Thoracic aorta (tissue), 2 donors: ENCODE data around the gene STIM1. TPM values are rescaled to one million over a fixed set of nuclear protein-coding genes. Genes with fewer than 3 reads are reported as not detected.

Experiments
- ATAC-seq: fragments of 150-250 bp; one replicate; pipeline ENCODE4 v1.8.0; 2017; ENCODE audit warnings: low read depth; ENCODE audit not compliant: insufficient number of reproducible peaks, low FRiP score
- DNase-seq: peaks from one replicate; pipeline ENCODE4 v3.0.0-alpha.2; 2020; ENCODE audit warnings: low spot score
- H3K27ac ChIP-seq, 2 donors: fragments of 200-600 bp; sonication (generic); 1 replicate in 1 of 2; 2 replicates in 1 of 2; pipeline ENCODE4 v1.5.1; 2016; ENCODE audit warnings: mild to moderate bottlenecking in 2 of 2, moderate library complexity in 2 of 2
- H3K27me3 ChIP-seq: fragments of 200-600 bp; sonication (generic); replicated peaks from 2 replicates; pipeline ENCODE4 v1.6.0; 2016; ENCODE audit warnings: mild to moderate bottlenecking; ENCODE audit not compliant: insufficient read depth
- H3K36me3 ChIP-seq: fragments of 200-600 bp; sonication (generic); one replicate; pipeline ENCODE4 v1.5.1; 2016
- H3K4me1 ChIP-seq, 2 donors: fragments of 200-600 bp; sonication (generic); 1 replicate in 1 of 2; 2 replicates in 1 of 2; pipeline versions ENCODE4 v1.5.1 to v1.6.0; 2016; ENCODE audit warnings: low read depth in 2 of 2, mild to moderate bottlenecking in 1 of 2; ENCODE audit not compliant: control insufficient read depth in 1 of 2
- H3K4me3 ChIP-seq: fragments of 200-600 bp; sonication (generic); 2 replicates; pipeline ENCODE4 v1.5.1; 2016; ENCODE audit warnings: mild to moderate bottlenecking
- H3K9me3 ChIP-seq: fragments of 200-600 bp; sonication (generic); 2 replicates; pipeline ENCODE4 v1.5.1; 2016
- total RNA-seq, 2 donors: library from RNA; depleted of rRNA; stranded (reverse); fragments of >200 nt; gene quantifications; one replicate each; pipeline versions ENCODE4 v1.1.0 to v1.2.3, GENCODE V29; 2016
- TF ChIP-seq, protein P1 (sequence below): fragments of 200-600 bp; sonication (generic); IDR thresholded peaks from one replicate; pipeline ENCODE4 v1.5.1; 2019; ENCODE audit warnings: antibody characterized with exemption

STIM1 gene
- total RNA-seq, 2 donors from 2014 or later: 53.8 to 63.0 TPM

- no peak for ATAC-seq
- TF ChIP-seq, protein P1, sequence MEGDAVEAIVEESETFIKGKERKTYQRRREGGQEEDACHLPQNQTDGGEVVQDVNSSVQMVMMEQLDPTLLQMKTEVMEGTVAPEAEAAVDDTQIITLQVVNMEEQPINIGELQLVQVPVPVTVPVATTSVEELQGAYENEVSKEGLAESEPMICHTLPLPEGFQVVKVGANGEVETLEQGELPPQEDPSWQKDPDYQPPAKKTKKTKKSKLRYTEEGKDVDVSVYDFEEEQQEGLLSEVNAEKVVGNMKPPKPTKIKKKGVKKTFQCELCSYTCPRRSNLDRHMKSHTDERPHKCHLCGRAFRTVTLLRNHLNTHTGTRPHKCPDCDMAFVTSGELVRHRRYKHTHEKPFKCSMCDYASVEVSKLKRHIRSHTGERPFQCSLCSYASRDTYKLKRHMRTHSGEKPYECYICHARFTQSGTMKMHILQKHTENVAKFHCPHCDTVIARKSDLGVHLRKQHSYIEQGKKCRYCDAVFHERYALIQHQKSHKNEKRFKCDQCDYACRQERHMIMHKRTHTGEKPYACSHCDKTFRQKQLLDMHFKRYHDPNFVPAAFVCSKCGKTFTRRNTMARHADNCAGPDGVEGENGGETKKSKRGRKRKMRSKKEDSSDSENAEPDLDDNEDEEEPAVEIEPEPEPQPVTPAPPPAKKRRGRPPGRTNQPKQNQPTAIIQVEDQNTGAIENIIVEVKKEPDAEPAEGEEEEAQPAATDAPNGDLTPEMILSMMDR: no peak
- Histone ChIP-seq H3K4me3 (no peak overlapping the region), H3K4me1 (peaks cover 74 to 89% of the 10 kb centered on the region in 2 donors), H3K27me3 (no peaks in the 10 kb centered on the region), H3K9me3 (no peaks in the 10 kb centered on the region), H3K27ac (peak overlapping the region; percentile 48 to 67), H3K36me3 (no peaks in the 10 kb centered on the region)
- DNase-seq: no peak
Observed at GRCh38 chr11:3944198-3944597, 88.7 kb downstream of the STIM1 start.

- no peaks in the 10 kb centered on the region for H3K36me3 ChIP-seq
- DNase-seq (no peak), ATAC-seq (peak; percentile 38)
- H3K9me3 ChIP-seq: no peaks in the 10 kb centered on the region
- peak overlapping the region; percentile 74 to 91 for H3K27ac ChIP-seq
- no peaks in the 10 kb centered on the region for H3K27me3 ChIP-seq
- TF ChIP-seq, protein P1: no peak
- H3K4me1 ChIP-seq: peaks cover 79 to 97% of the 10 kb centered on the region in 2 donors
- peak overlapping the region; percentile 36 for H3K4me3 ChIP-seq
Observed at GRCh38 chr11:3946455-3947017, 91.1 kb downstream of the STIM1 start.

DNA sequence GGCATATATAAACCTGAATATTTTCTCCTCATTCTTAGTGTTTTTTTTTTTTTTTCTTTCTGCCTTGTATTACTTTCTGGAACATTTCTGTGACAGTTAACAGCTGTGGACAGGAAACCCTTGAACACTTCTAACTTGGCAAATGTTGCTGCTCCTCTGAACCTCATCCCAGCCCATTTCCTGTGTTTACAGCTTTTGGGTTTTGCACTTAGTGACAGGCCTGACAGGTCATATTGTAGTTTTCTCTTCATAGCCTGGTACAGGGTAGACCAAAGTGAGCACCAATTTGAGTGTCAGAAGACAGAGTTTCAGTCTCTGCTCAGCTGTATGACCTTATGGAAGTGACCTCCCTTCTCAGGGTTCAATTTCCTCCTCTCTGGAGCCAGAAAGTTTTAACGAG lies 91.6 kb downstream of the STIM1 start:
- no peak for DNase-seq
- Histone ChIP-seq H3K4me1 (peaks cover 76 to 98% of the 10 kb centered on the region in 2 donors), H3K4me3 (peak overlapping the region; percentile 6), H3K9me3 (no peaks in the 10 kb centered on the region), H3K36me3 (no peaks in the 10 kb centered on the region), H3K27ac (peak overlapping the region; percentile 74 to 91), H3K27me3 (no peaks in the 10 kb centered on the region)
- TF ChIP-seq, protein P1: no peak
- ATAC-seq: peak; percentile 25

GRCh38 chr11:3949125-3949524 lies 93.7 kb downstream of the STIM1 start:
- ATAC-seq (no peak), DNase-seq (no peak)
- Histone ChIP-seq H3K36me3 (no peaks in the 10 kb centered on the region), H3K4me3 (no peak overlapping the region), H3K27ac (peak overlapping the region; percentile 33 to 91), H3K4me1 (peaks cover 56 to 87% of the 10 kb centered on the region in 2 donors), H3K9me3 (no peaks in the 10 kb centered on the region), H3K27me3 (no peaks in the 10 kb centered on the region)
- TF ChIP-seq, protein P1: no peak

- no peaks in the 10 kb centered on the region for H3K27me3 ChIP-seq
- no peaks in the 10 kb centered on the region for H3K36me3 ChIP-seq
- peaks cover 36 to 67% of the 10 kb centered on the region in 2 donors for H3K4me1 ChIP-seq
- no peaks in the 10 kb centered on the region for H3K9me3 ChIP-seq
- H3K27ac ChIP-seq: no peak overlapping the region
- TF ChIP-seq, protein P1: no peak
- no peak for ATAC-seq
- DNase-seq: no peak
- no peak overlapping the region for H3K4me3 ChIP-seq
Observed at GRCh38 chr11:3950996-3951660, 95.7 kb downstream of the STIM1 start.
